MM.1S (cell line): ENCODE measurements around the gene PRR23B.

Experiments
- DNase-seq: peaks from one replicate; pipeline ENCODE4 v3.0.0-alpha.2; 2015
- H2AFZ ChIP-seq: fragments of 300-600 bp; sonication (generic); 2 replicates; pipeline ENCODE4 v1.6.0; 2016; ENCODE audit warnings: antibody characterized with exemption, low read length
- H3F3A ChIP-seq: fragments of 300-600 bp; sonication (generic); 2 replicates; pipeline ENCODE4 v1.6.1; 2016; ENCODE audit warnings: mild to moderate bottlenecking, antibody characterized with exemption, low read length, moderate library complexity, mixed read lengths; ENCODE audit not compliant: insufficient read depth
- H3K27ac ChIP-seq: fragments of 300-600 bp; sonication (generic); 2 replicates; pipeline ENCODE4 v1.5.1; 2016; ENCODE audit warnings: mild to moderate bottlenecking, low read length
- H3K27me3 ChIP-seq: fragments of 300-600 bp; sonication (generic); replicated peaks from 2 replicates; pipeline ENCODE4 v1.6.0; 2016; ENCODE audit warnings: low read length; ENCODE audit not compliant: insufficient read depth
- H3K36me3 ChIP-seq: fragments of 300-600 bp; sonication (generic); replicated peaks from 2 replicates; pipeline ENCODE4 v1.6.1; 2016; ENCODE audit warnings: mild to moderate bottlenecking, low read length, mixed read lengths; ENCODE audit not compliant: insufficient read depth
- H3K4me1 ChIP-seq: fragments of 300-600 bp; sonication (generic); 2 replicates; pipeline ENCODE4 v1.6.1; 2016; ENCODE audit warnings: low read length, mixed read lengths
- H3K4me2 ChIP-seq: fragments of 300-600 bp; sonication (generic); 2 replicates; pipeline ENCODE4 v1.6.0; 2016; ENCODE audit warnings: low read depth, low read length
- H3K4me3 ChIP-seq: fragments of 300-600 bp; sonication (generic); 2 replicates; pipeline ENCODE4 v1.5.1; 2016; ENCODE audit warnings: low read length, mixed read lengths
- H3K79me2 ChIP-seq: fragments of 300-600 bp; sonication (generic); 2 replicates; pipeline ENCODE4 v1.6.1; 2016; ENCODE audit warnings: mixed run types, low read length, mixed read lengths
- H3K9ac ChIP-seq: fragments of 300-600 bp; sonication (generic); 2 replicates; pipeline ENCODE4 v1.6.1; 2016; ENCODE audit warnings: low read length, mixed read lengths
- H3K9me2 ChIP-seq: fragments of 300-600 bp; sonication (generic); replicated peaks from 2 replicates; pipeline ENCODE4 v1.6.1; 2016; ENCODE audit warnings: mild to moderate bottlenecking, low read length, mixed read lengths; ENCODE audit not compliant: insufficient read depth
- H3K9me3 ChIP-seq: fragments of 300-600 bp; sonication (generic); replicated peaks from 2 replicates; pipeline ENCODE4 v1.6.1; 2016; ENCODE audit warnings: mild to moderate bottlenecking, low read length, mixed read lengths; ENCODE audit not compliant: insufficient read depth
- H4K20me1 ChIP-seq: fragments of 300-600 bp; sonication (generic); 2 replicates; pipeline ENCODE4 v1.6.1; 2016; ENCODE audit warnings: mild to moderate bottlenecking, low read length, moderate library complexity, mixed read lengths; ENCODE audit not compliant: insufficient read depth
- EZH2 ChIP-seq: fragments of 300-600 bp; sonication (generic); optimal IDR thresholded peaks from 2 replicates; pipeline ENCODE3; 2017; ENCODE audit warnings: low read depth, mild to moderate bottlenecking, antibody characterized with exemption, low read length, mixed read lengths
- EZH2phosphoT487 ChIP-seq: fragments of 300-600 bp; sonication (generic); IDR thresholded peaks from 2 replicates; pipeline ENCODE4 v1.6.1; 2018; ENCODE audit warnings: antibody characterized with exemption, low read length
- TF ChIP-seq, protein P1 (sequence below): fragments of 300-600 bp; sonication (generic); IDR thresholded peaks from 2 replicates; pipeline ENCODE4 v1.5.1; 2016; ENCODE audit warnings: antibody characterized with exemption, low read length, mixed read lengths

The PRR23B gene

DNA sequence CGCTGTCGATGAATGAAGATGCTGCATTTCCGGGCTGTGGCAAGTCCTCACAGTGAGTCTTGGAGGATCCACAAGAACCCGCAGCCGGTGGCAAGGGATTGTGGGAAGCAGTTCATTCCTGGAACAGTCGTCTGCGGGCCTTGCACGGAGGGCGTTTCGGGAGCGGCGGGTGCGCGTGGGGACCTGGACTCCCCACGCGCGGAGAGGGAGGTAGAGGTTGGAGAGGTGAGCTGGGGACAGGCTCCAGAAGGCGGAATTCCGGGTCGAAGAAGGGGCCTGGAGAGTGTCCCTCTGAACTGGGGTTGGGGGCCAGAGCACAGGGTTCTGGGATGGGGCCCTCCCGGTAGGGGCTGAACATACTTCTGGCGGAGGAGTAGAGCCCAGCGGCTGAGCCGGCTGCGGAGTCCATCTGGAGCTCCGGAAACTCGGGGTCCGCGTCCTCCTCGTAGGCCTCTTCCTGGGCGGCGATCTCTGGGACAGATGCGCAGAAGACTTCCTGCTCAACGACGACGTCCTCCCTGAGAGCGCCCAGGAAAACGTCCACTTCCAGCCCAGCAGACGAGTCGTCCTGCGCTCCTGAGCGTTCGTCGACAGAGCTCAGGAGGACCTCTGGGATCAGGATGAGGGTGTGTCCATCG, 15.3 kb downstream of the PRR23B start:
- TF ChIP-seq, protein P1, sequence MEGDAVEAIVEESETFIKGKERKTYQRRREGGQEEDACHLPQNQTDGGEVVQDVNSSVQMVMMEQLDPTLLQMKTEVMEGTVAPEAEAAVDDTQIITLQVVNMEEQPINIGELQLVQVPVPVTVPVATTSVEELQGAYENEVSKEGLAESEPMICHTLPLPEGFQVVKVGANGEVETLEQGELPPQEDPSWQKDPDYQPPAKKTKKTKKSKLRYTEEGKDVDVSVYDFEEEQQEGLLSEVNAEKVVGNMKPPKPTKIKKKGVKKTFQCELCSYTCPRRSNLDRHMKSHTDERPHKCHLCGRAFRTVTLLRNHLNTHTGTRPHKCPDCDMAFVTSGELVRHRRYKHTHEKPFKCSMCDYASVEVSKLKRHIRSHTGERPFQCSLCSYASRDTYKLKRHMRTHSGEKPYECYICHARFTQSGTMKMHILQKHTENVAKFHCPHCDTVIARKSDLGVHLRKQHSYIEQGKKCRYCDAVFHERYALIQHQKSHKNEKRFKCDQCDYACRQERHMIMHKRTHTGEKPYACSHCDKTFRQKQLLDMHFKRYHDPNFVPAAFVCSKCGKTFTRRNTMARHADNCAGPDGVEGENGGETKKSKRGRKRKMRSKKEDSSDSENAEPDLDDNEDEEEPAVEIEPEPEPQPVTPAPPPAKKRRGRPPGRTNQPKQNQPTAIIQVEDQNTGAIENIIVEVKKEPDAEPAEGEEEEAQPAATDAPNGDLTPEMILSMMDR: no peak
- TF ChIP-seq EZH2phosphoT487 (no peak), EZH2 (no peak)
- no peak overlapping the region for H3K9ac ChIP-seq
- no peak overlapping the region for H3K27ac ChIP-seq
- DNase-seq: no peak
- H3K27me3 ChIP-seq: no peaks in the 10 kb centered on the region
- H3K4me2 ChIP-seq: no peak overlapping the region
- H3K9me2 ChIP-seq: no peaks in the 10 kb centered on the region
- H4K20me1 ChIP-seq: no peaks in the 10 kb centered on the region
- no peaks in the 10 kb centered on the region for H3K9me3 ChIP-seq
- no peaks in the 10 kb centered on the region for H3K4me1 ChIP-seq
- no peaks in the 10 kb centered on the region for H3K79me2 ChIP-seq
- no peak overlapping the region for H3K4me3 ChIP-seq
- no peaks in the 10 kb centered on the region for H3F3A ChIP-seq
- H2AFZ ChIP-seq: no peak overlapping the region
- no peaks in the 10 kb centered on the region for H3K36me3 ChIP-seq

DNA sequence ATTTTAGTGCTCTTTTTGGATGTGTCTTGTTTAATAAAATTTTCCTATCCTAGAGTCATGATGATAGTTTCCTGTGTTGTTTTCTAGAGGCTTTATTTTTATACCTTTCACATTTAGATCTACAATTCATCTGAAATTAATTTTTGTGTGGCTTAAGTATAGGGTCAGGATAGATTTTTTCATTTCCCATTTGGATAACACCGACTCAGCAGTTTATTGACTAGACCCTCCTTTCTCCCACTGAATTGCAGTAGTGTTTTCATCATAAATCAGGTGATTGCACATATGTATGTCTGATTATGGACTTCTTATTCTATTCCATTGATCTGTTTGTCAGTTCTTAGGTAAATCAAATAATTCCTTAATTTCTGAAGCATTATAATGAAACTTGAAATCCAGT, 25.0 kb downstream of the PRR23B start:
- Histone ChIP-seq H3K4me1 (no peaks in the 10 kb centered on the region), H3F3A (no peaks in the 10 kb centered on the region), H3K4me3 (no peak overlapping the region), H2AFZ (no peak overlapping the region), H3K79me2 (no peaks in the 10 kb centered on the region), H3K4me2 (no peak overlapping the region), H3K9ac (no peak overlapping the region), H3K9me2 (no peaks in the 10 kb centered on the region), H3K36me3 (no peaks in the 10 kb centered on the region), H3K27me3 (no peaks in the 10 kb centered on the region), H4K20me1 (no peaks in the 10 kb centered on the region), H3K9me3 (no peaks in the 10 kb centered on the region), H3K27ac (no peak overlapping the region)
- no peak for DNase-seq
- TF ChIP-seq EZH2 (no peak), EZH2phosphoT487 (no peak)
- TF ChIP-seq, protein P1: no peak

DNA sequence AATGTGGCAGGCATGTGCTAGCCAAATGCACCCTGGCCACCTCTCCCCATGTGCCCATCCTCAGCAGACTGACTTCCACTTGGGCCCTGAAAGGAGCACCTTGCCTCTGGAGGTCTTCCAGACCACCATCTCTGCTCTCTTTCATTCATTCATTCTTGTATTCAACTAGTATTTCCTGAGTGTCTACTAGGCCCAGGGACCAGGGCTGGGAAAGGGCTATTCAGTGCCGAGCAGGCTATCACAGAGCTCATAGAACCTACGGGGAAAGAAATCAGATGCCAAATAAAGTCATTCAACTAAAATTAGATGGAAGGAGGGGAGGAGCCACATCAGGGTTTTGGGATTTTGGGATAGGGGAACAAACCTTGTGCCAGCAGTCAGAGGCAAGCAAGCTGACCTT, 33.5 kb downstream of the PRR23B start:
- Histone ChIP-seq H3K27me3 (no peaks in the 10 kb centered on the region), H3F3A (no peaks in the 10 kb centered on the region), H3K4me3 (no peak overlapping the region), H3K4me2 (no peak overlapping the region), H3K9me2 (no peaks in the 10 kb centered on the region), H3K9ac (no peak overlapping the region), H3K4me1 (no peaks in the 10 kb centered on the region), H3K27ac (no peak overlapping the region), H2AFZ (no peak overlapping the region), H3K9me3 (no peaks in the 10 kb centered on the region), H3K79me2 (no peaks in the 10 kb centered on the region), H4K20me1 (no peaks in the 10 kb centered on the region), H3K36me3 (no peaks in the 10 kb centered on the region)
- no peak for DNase-seq
- TF ChIP-seq, protein P1: no peak
